Memory B cell (primary cell): ENCODE data around the gene SRRM3.
"Not testable (repeated sequence)": the region's sequence is repeated elsewhere in the genome, so short reads cannot be mapped to it uniquely, and the experiment has no call there.

ENCODE experiments used
- ATAC-seq: fragments of 150-1000 bp; cut with Tn5 transposase; 2 replicates; pipeline ENCODE4 v1.10.0; 2021; ENCODE audit warnings: low read depth, mild to moderate bottlenecking, moderate library complexity
- DNase-seq, 2 donors: peaks; one replicate each; pipeline ENCODE4 v3.0.0; 2022; ENCODE audit warnings: low spot score in 2 of 2
- H3K27ac Mint-ChIP-seq: one replicate; pipeline ENCODE4 v1.8.0; 2022; ENCODE audit warnings: mild to moderate bottlenecking, moderate library complexity, mixed read lengths
- H3K27me3 Mint-ChIP-seq: one replicate; pipeline ENCODE4 v1.8.0; 2022; ENCODE audit warnings: mixed read lengths
- H3K36me3 Mint-ChIP-seq: one replicate; pipeline ENCODE4 v1.8.0; 2022; ENCODE audit warnings: mild to moderate bottlenecking, mixed read lengths
- H3K4me1 Mint-ChIP-seq: one replicate; pipeline ENCODE4 v1.8.0; 2022; ENCODE audit warnings: mixed read lengths
- H3K4me3 Mint-ChIP-seq: one replicate; pipeline ENCODE4 v1.8.0; 2022; ENCODE audit warnings: mild to moderate bottlenecking, moderate library complexity, mixed read lengths
- H3K9me3 Mint-ChIP-seq: one replicate; pipeline ENCODE4 v1.8.0; 2022; ENCODE audit warnings: mixed read lengths

Gene SRRM3

GRCh38 chr7:76304888-76305375, 103.2 kb downstream of the SRRM3 start:
- H3K4me1 Mint-ChIP-seq: peaks cover 9% of the 10 kb centered on the region
- no peak for ATAC-seq
- H3K36me3 Mint-ChIP-seq: no peaks in the 10 kb centered on the region
- H3K9me3 Mint-ChIP-seq: no peaks in the 10 kb centered on the region
- H3K27ac Mint-ChIP-seq: no peak overlapping the region
- no peaks in the 10 kb centered on the region for H3K27me3 Mint-ChIP-seq
- no peak overlapping the region for H3K4me3 Mint-ChIP-seq
- DNase-seq: no peak

GRCh38 chr7:76308874-76309273, 107.2 kb downstream of the SRRM3 start:
- H3K36me3 Mint-ChIP-seq, H3K9me3 Mint-ChIP-seq, H3K27ac Mint-ChIP-seq, H3K4me1 Mint-ChIP-seq, H3K4me3 Mint-ChIP-seq, DNase-seq, H3K27me3 Mint-ChIP-seq, ATAC-seq: not testable (repeated sequence)

GRCh38 chr7:76309341-76310101, 107.8 kb downstream of the SRRM3 start:
- not testable (repeated sequence) for ATAC-seq

GRCh38 chr7:76310102-76310957, 108.6 kb downstream of the SRRM3 start:
- Mint-ChIP-seq H3K27me3 (no peaks in the 10 kb centered on the region), H3K9me3 (no peaks in the 10 kb centered on the region), H3K4me3 (no peak overlapping the region), H3K36me3 (no peaks in the 10 kb centered on the region), H3K4me1 (peaks cover 4% of the 10 kb centered on the region), H3K27ac (no peak overlapping the region)
- no peak for DNase-seq
- no peak for ATAC-seq

More at GRCh38 chr7:76309341-76310101, 107.8 kb downstream of the SRRM3 start:
- H3K27me3 Mint-ChIP-seq, H3K4me3 Mint-ChIP-seq, H3K27ac Mint-ChIP-seq, H3K9me3 Mint-ChIP-seq, H3K4me1 Mint-ChIP-seq, DNase-seq, H3K36me3 Mint-ChIP-seq: not testable (repeated sequence)

- not testable (repeated sequence) for H3K27ac Mint-ChIP-seq, H3K4me3 Mint-ChIP-seq, ATAC-seq, H3K36me3 Mint-ChIP-seq, H3K4me1 Mint-ChIP-seq, DNase-seq, H3K9me3 Mint-ChIP-seq, H3K27me3 Mint-ChIP-seq
Measured at GRCh38 chr7:76311838-76312237, 110.1 kb downstream of the SRRM3 start.

GRCh38 chr7:76314042-76314721, 112.5 kb downstream of the SRRM3 start:
- DNase-seq: peak; percentile 88 to 91
- peak; percentile 43 for ATAC-seq
- H3K9me3 Mint-ChIP-seq: no peaks in the 10 kb centered on the region
- no peak overlapping the region for H3K4me3 Mint-ChIP-seq
- no peak overlapping the region for H3K27ac Mint-ChIP-seq
- H3K36me3 Mint-ChIP-seq: no peaks in the 10 kb centered on the region
- peaks cover 16% of the 10 kb centered on the region for H3K4me1 Mint-ChIP-seq
- H3K27me3 Mint-ChIP-seq: no peaks in the 10 kb centered on the region

- DNase-seq, H3K27ac Mint-ChIP-seq, H3K36me3 Mint-ChIP-seq, H3K9me3 Mint-ChIP-seq, ATAC-seq, H3K27me3 Mint-ChIP-seq, H3K4me3 Mint-ChIP-seq: not testable (repeated sequence)
- H3K4me1 Mint-ChIP-seq: peaks cover 17% of the 10 kb centered on the region
Measured at GRCh38 chr7:76314740-76315139, 113.0 kb downstream of the SRRM3 start.

- Mint-ChIP-seq H3K36me3 (no peaks in the 10 kb centered on the region), H3K4me1 (peaks cover 19% of the 10 kb centered on the region), H3K4me3 (no peak overlapping the region), H3K27me3 (no peaks in the 10 kb centered on the region), H3K9me3 (no peaks in the 10 kb centered on the region), H3K27ac (no peak overlapping the region)
- ATAC-seq (no peak), DNase-seq (no peak)
Measured at GRCh38 chr7:76315364-76315763, 113.7 kb downstream of the SRRM3 start.

GRCh38 chr7:76316984-76317781, 115.5 kb downstream of the SRRM3 start:
- Mint-ChIP-seq H3K4me1 (peaks cover 19% of the 10 kb centered on the region), H3K9me3 (no peaks in the 10 kb centered on the region), H3K27ac (peak overlapping the region; percentile 84), H3K4me3 (peak overlapping the region; percentile 98), H3K27me3 (no peaks in the 10 kb centered on the region), H3K36me3 (no peaks in the 10 kb centered on the region)
- DNase-seq (no peak), ATAC-seq (no peak)

GRCh38 chr7:76317782-76318487, 116.2 kb downstream of the SRRM3 start:
- Mint-ChIP-seq H3K36me3 (no peaks in the 10 kb centered on the region), H3K4me3 (peak overlapping the region; percentile 98), H3K9me3 (no peaks in the 10 kb centered on the region), H3K4me1 (peaks cover 19% of the 10 kb centered on the region), H3K27ac (peak overlapping the region; percentile 84), H3K27me3 (no peaks in the 10 kb centered on the region)
- ATAC-seq (peak; percentile 92), DNase-seq (peak; percentile 88 to 90)

GRCh38 chr7:76318488-76319353, 117.0 kb downstream of the SRRM3 start:
- peaks cover 17% of the 10 kb centered on the region for H3K4me1 Mint-ChIP-seq
- DNase-seq (peak; percentile 57 to 59), ATAC-seq (peak; percentile 64)
- H3K9me3 Mint-ChIP-seq: no peaks in the 10 kb centered on the region
- peak overlapping the region; percentile 84 for H3K27ac Mint-ChIP-seq
- H3K36me3 Mint-ChIP-seq: no peaks in the 10 kb centered on the region
- H3K27me3 Mint-ChIP-seq: no peaks in the 10 kb centered on the region
- peak overlapping the region; percentile 98 for H3K4me3 Mint-ChIP-seq

- H3K27ac Mint-ChIP-seq: no peak overlapping the region
- no peaks in the 10 kb centered on the region for H3K27me3 Mint-ChIP-seq
- ATAC-seq (no peak), DNase-seq (no peak)
- H3K36me3 Mint-ChIP-seq: peaks cover 21% of the 10 kb centered on the region
- H3K4me3 Mint-ChIP-seq: no peak overlapping the region
- peaks cover 11% of the 10 kb centered on the region for H3K4me1 Mint-ChIP-seq
- no peaks in the 10 kb centered on the region for H3K9me3 Mint-ChIP-seq
Measured at GRCh38 chr7:76325092-76325491, 123.4 kb downstream of the SRRM3 start.
